ENCODE results near the gene DHDDS.

DNA sequence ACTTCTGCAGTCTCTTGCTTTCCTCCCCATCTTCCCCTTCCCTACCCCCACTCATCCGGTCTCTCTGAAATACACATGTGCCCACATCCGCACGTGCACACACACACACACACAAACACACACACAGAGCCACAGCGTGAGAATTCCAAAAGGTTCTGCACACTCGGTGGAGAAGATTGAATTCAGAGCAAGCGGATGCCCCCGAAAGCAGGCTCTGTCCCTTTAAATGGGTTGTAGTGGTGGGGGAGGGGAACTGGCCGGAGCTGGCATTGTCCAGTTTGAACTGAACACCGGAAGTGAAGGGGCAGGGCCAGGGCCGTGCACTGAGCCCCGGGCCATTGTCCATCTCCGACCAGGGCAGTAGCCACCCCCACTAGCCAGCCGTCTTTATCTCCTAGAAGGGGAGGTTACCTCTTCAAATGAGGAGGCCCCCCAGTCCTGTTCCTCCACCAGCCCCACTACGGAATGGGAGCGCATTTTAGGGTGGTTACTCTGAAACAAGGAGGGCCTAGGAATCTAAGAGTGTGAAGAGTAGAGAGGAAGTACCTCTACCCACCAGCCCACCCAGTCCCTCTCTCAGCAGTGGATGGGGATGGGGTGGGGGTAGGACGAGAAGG lies 22.8 kb upstream of the DHDDS start:
- TF ChIP-seq EZH2 (IDR thresholded peaks at IDR 0.05; ENCODE audit: low read depth): no peak
- TF ChIP-seq, protein P1, sequence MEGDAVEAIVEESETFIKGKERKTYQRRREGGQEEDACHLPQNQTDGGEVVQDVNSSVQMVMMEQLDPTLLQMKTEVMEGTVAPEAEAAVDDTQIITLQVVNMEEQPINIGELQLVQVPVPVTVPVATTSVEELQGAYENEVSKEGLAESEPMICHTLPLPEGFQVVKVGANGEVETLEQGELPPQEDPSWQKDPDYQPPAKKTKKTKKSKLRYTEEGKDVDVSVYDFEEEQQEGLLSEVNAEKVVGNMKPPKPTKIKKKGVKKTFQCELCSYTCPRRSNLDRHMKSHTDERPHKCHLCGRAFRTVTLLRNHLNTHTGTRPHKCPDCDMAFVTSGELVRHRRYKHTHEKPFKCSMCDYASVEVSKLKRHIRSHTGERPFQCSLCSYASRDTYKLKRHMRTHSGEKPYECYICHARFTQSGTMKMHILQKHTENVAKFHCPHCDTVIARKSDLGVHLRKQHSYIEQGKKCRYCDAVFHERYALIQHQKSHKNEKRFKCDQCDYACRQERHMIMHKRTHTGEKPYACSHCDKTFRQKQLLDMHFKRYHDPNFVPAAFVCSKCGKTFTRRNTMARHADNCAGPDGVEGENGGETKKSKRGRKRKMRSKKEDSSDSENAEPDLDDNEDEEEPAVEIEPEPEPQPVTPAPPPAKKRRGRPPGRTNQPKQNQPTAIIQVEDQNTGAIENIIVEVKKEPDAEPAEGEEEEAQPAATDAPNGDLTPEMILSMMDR (conservative IDR thresholded peaks at IDR 0.05): no peak
